Choroid plexus epithelial cell (primary cell): ENCODE results near the gene TAF1B.

Source experiments
- DNase-seq: peaks from one replicate; pipeline ENCODE4 v3.0.0-alpha.2; 2010; ENCODE audit warnings: low read depth
- H3K4me3 ChIP-seq: 2 replicates; pipeline ENCODE4 v1.5.1; 2011; ENCODE audit warnings: low read depth, mild to moderate bottlenecking, control low read depth, low read length, moderate library complexity
- CTCF ChIP-seq: conservative IDR thresholded peaks from 2 replicates; pipeline ENCODE4 v1.5.1; 2011; ENCODE audit warnings: low read depth, mild to moderate bottlenecking, control low read depth, inconsistent platforms, low read length, moderate library complexity

The TAF1B gene

GRCh38 chr2:9954136-9954535, 110.9 kb downstream of the TAF1B start:
- TF ChIP-seq CTCF, result no peak
- no peak overlapping the region for H3K4me3 ChIP-seq
- no peak for DNase-seq

GRCh38 chr2:9958057-9958456, 114.8 kb downstream of the TAF1B start:
- no peak for TF ChIP-seq CTCF

DNA sequence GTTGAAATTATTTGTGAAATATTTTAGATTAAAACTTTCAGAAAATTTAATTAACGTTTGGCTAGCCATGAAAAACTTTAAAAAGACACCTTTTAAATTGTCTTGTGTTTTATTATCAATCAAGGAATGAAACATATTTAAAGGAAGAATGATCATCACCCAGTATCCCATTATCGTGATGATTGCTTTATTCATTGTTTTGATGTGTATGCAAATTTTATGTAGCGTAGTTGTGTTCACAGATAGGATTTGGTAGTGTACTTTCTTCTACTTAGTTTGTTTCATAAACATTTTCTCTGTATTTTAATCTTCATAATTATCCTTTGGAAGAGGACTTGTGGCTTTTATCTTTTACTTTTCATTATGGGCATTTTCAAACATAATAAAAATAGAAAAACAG, 116.0 kb downstream of the TAF1B start:
- no peak overlapping the region for H3K4me3 ChIP-seq
- no peak for TF ChIP-seq CTCF
- DNase-seq, result no peak

More at GRCh38 chr2:9958057-9958456, 114.8 kb downstream of the TAF1B start:
- H3K4me3 ChIP-seq, result no peak overlapping the region
- DNase-seq, result no peak

GRCh38 chr2:9961013-9961412, 117.7 kb downstream of the TAF1B start:
- H3K4me3 ChIP-seq, result no peak overlapping the region
- TF ChIP-seq CTCF, result no peak
- DNase-seq, result no peak

GRCh38 chr2:9964334-9964980, 121.2 kb downstream of the TAF1B start:
- no peak for DNase-seq
- TF ChIP-seq CTCF, result no peak
- H3K4me3 ChIP-seq, result no peak overlapping the region

- no peak for TF ChIP-seq CTCF
- H3K4me3 ChIP-seq, result no peak overlapping the region
- no peak for DNase-seq
Observed at GRCh38 chr2:9965119-9965822, 122.0 kb downstream of the TAF1B start.

GRCh38 chr2:9966491-9967022, 123.3 kb downstream of the TAF1B start:
- no peak for DNase-seq
- TF ChIP-seq CTCF, result no peak
- H3K4me3 ChIP-seq, result no peak overlapping the region
